Transverse colon (tissue), 4 donors: ENCODE data around the gene IL16.

Experiments
- POLR2AphosphoS5 ChIP-seq, 3 donors: sonication (generic); formaldehyde crosslinking; IDR thresholded peaks; one replicate each; pipeline ENCODE4 v1.6.1; 2016; ENCODE audit warnings: antibody characterized with exemption in 3 of 3
- TF ChIP-seq, protein P1 (sequence below), 5 experiments: fragments of 200-600 bp in 3 of 5; fragments of 450-650 bp in 2 of 5; sonication (generic) in 3 of 5; IDR thresholded peaks; 1 replicate in 2 of 5; 2 replicates in 3 of 5; pipeline ENCODE4 v1.5.1; 2016 to 2017; ENCODE audit warnings: antibody characterized with exemption in 5 of 5, inconsistent platforms in 3 of 5, mild to moderate bottlenecking in 2 of 5, moderate library complexity in 1 of 5

DNA sequence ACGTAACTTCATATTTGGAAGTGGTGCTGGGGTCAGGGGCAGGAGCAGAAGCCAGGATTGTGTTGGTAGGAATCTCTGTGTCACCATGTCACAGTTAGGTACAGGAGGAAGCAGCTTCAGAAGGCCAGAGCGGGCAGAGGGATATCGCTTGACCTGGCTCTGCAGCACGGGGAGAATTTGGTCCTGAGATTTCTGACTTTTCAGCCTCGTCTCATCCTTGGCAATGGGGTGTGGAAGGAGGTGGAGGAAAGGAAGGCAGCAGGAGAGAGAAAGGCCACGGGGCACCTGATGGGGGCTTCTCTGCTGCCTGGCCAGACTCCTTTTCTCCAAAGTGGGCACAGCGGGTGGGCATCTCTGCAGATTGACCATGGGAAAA is 564 bp downstream of the IL16 start:
- no peak for TF ChIP-seq POLR2AphosphoS5 (IDR thresholded peaks at IDR 0.05)
- TF ChIP-seq, protein P1, sequence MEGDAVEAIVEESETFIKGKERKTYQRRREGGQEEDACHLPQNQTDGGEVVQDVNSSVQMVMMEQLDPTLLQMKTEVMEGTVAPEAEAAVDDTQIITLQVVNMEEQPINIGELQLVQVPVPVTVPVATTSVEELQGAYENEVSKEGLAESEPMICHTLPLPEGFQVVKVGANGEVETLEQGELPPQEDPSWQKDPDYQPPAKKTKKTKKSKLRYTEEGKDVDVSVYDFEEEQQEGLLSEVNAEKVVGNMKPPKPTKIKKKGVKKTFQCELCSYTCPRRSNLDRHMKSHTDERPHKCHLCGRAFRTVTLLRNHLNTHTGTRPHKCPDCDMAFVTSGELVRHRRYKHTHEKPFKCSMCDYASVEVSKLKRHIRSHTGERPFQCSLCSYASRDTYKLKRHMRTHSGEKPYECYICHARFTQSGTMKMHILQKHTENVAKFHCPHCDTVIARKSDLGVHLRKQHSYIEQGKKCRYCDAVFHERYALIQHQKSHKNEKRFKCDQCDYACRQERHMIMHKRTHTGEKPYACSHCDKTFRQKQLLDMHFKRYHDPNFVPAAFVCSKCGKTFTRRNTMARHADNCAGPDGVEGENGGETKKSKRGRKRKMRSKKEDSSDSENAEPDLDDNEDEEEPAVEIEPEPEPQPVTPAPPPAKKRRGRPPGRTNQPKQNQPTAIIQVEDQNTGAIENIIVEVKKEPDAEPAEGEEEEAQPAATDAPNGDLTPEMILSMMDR (IDR thresholded peaks at IDR 0.05): no peak
